ENCODE measurements around the gene MINAR1.
"Not testable (repeated sequence)": the region's sequence is repeated elsewhere in the genome, so short reads cannot be mapped to it uniquely, and the experiment has no call there.

Gene MINAR1

GRCh38 chr15:79425591-79426295 is 6.4 kb upstream of the MINAR1 start:
- no peaks in the 10 kb centered on the region for H3K4me1 ChIP-seq (ENCODE audit: low read depth, poor library complexity, severe bottlenecking)
- H3K4me3 ChIP-seq (IDR thresholded peaks at IDR 0.05; ENCODE audit: insufficient read depth, low read depth, low read length), result no peak overlapping the region
- no peak overlapping the region for H2AFZ ChIP-seq (ENCODE audit: low read depth)
- no peaks in the 10 kb centered on the region for H4K20me1 ChIP-seq (ENCODE audit: insufficient read depth)
- no peak overlapping the region for H3K9ac ChIP-seq
- H3K27me3 ChIP-seq (ENCODE audit: insufficient read depth, low read depth), result no peaks in the 10 kb centered on the region
- no peak overlapping the region for H3K4me2 ChIP-seq
- H3K36me3 ChIP-seq (ENCODE audit: insufficient read depth), result no peaks in the 10 kb centered on the region
- H3K27ac ChIP-seq, result no peak overlapping the region
- TF ChIP-seq CTCF (conservative IDR thresholded peaks at IDR 0.05; ENCODE audit: low read depth, low read length), result no peak
- H3K79me2 ChIP-seq (ENCODE audit: insufficient read depth, low read depth), result no peaks in the 10 kb centered on the region

GRCh38 chr15:79426899-79427298 is 5.2 kb upstream of the MINAR1 start:
- not testable (repeated sequence) for H3K9ac ChIP-seq; H3K79me2 ChIP-seq (ENCODE audit: insufficient read depth, low read depth); H4K20me1 ChIP-seq (ENCODE audit: insufficient read depth); H3K4me2 ChIP-seq; H3K27ac ChIP-seq; H3K27me3 ChIP-seq (ENCODE audit: insufficient read depth, low read depth); H3K4me1 ChIP-seq (ENCODE audit: low read depth, poor library complexity, severe bottlenecking); H2AFZ ChIP-seq (ENCODE audit: low read depth); H3K4me3 ChIP-seq (IDR thresholded peaks at IDR 0.05; ENCODE audit: insufficient read depth, low read depth, low read length); H3K36me3 ChIP-seq (ENCODE audit: insufficient read depth)

DNA sequence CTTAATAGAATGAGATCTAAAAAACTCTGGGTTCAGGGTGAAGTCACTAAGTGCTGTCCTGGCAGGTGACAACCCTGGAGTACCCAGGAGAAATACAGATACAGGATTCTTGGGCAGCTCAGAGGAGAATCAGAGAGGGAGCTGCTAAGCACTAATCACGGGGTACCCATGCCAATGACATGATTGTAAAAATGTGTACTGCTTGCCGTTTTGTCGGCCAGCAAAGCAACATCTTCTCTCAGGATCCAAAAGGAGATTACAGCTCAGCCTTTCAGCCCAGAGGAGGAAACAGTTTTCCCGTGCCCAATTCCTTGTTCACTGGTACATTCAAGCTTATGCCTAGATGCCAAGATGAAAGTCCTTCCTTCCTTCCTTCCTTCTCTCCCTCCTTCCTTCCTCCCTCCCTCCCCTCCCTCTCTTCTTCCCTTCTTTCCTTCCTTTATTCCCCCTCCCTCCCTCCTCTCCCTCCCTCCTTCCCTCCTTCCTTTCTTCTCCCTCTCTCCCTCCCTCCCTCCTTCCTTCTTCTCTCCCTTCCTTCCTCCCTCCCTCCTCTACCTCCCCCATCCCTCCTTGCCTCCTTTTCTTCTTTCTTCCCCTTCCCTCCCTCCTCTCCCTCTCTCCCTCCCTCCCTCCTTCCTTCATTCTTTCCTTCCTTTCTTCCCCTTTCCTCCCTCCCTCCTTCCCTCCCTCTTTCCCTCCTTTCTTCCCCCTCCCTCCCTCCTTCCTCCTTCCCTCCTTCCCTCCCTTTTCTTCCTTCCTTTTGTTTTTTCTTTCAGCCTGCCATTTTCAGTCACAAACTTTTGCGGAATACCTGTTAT is 4.1 kb upstream of the MINAR1 start:
- Histone ChIP-seq H3K4me3 (IDR thresholded peaks at IDR 0.05; ENCODE audit: insufficient read depth, low read depth, low read length) (no peak overlapping the region), H3K27ac (no peak overlapping the region), H3K36me3 (ENCODE audit: insufficient read depth) (no peaks in the 10 kb centered on the region), H3K4me2 (no peak overlapping the region), H3K79me2 (ENCODE audit: insufficient read depth, low read depth) (no peaks in the 10 kb centered on the region), H3K9ac (no peak overlapping the region), H4K20me1 (ENCODE audit: insufficient read depth) (no peaks in the 10 kb centered on the region), H2AFZ (ENCODE audit: low read depth) (no peak overlapping the region), H3K27me3 (ENCODE audit: insufficient read depth, low read depth) (no peaks in the 10 kb centered on the region), H3K4me1 (ENCODE audit: low read depth, poor library complexity, severe bottlenecking) (no peaks in the 10 kb centered on the region)
- TF ChIP-seq CTCF (conservative IDR thresholded peaks at IDR 0.05; ENCODE audit: low read depth, low read length), result no peak

DNA sequence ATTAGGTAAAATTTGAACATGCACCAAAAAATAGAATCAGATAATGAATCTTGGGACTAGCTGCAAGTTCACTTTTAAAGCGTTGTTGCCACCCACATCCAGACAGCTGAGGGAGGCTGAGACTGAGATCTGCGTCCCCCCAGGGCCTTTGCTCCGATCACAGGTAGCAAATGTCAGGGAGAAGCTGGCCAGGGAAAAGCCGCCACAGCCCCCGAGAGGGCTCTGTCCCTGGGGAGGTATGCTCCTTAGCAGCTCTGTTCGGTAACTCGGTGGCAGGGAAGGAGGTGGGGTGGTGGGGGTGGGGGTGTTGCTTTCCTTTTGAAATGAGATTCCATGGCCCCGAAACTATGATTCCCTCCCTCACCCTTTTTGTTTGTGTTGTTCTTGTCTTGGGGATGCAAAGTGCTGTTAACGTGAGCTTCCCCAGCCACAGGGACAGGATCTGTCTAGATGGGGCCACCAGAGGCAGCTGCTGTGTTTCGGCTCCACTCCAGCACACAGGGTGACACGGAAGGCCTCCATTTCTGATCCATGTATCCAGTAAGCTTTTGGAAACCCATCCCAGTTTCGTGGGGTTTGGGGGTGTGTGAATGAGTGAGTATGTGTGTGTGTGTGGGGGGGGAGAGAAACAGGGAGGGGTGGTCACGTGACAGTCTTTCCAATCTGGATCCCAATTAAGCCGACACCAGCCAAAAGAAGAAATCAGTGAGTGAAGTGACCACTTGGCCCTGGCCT is 1.1 kb upstream of the MINAR1 start:
- H4K20me1 ChIP-seq (ENCODE audit: insufficient read depth), result no peaks in the 10 kb centered on the region
- no peak overlapping the region for H3K4me3 ChIP-seq (IDR thresholded peaks at IDR 0.05; ENCODE audit: insufficient read depth, low read depth, low read length)
- no peaks in the 10 kb centered on the region for H3K27me3 ChIP-seq (ENCODE audit: insufficient read depth, low read depth)
- no peak for TF ChIP-seq CTCF (conservative IDR thresholded peaks at IDR 0.05; ENCODE audit: low read depth, low read length)
- no peak overlapping the region for H3K27ac ChIP-seq
- no peak overlapping the region for H3K4me2 ChIP-seq
- no peaks in the 10 kb centered on the region for H3K4me1 ChIP-seq (ENCODE audit: low read depth, poor library complexity, severe bottlenecking)
- no peaks in the 10 kb centered on the region for H3K36me3 ChIP-seq (ENCODE audit: insufficient read depth)
- no peak overlapping the region for H2AFZ ChIP-seq (ENCODE audit: low read depth)
- H3K79me2 ChIP-seq (ENCODE audit: insufficient read depth, low read depth), result no peaks in the 10 kb centered on the region
- no peak overlapping the region for H3K9ac ChIP-seq
